Fibroblast of skin of left quadriceps (primary cell): ENCODE results near the gene FAM98C.
A peak's percentile ranks its signal among the peaks of the same experiment; 100 is the strongest.
"Not testable (repeated sequence)": the region's sequence is repeated elsewhere in the genome, so short reads cannot be mapped to it uniquely, and the experiment has no call there.

Source experiments
- DNase-seq, 2 experiments: peaks; one replicate each; pipeline ENCODE4 v3.0.0-alpha.2; 2013; ENCODE audit warnings: low read depth in 2 of 2

Gene FAM98C

DNA sequence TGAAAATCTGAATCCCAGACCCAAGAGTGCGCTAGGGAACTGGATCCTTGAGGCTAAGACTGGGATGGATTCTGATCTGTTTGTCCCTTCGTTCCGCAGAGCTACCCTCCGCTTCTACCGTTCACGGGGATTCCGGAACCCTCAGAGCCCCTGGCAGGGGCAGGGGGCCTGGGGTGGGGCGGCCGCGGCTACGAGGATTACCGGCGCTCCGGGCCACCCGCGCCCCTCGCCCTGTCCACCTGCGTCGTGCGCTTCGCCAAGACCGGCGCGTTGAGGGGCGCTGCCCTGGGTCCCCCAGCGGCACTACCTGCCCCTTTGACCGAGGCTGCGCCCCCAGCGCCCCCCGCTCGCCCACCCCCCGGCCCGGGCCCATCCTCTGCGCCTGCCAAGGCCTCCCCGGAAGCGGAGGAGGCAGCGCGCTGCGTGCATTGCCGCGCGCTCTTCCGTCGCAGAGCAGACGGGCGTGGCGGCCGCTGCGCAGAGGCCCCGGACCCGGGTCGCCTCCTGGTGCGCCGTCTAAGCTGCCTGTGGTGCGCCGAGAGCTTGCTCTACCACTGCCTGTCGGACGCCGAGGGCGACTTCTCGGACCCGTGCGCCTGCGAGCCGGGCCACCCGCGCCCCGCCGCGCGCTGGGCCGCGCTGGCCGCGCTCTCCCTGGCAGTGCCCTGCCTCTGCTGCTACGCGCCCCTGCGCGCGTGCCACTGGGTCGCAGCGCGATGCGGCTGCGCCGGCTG, 7.3 kb upstream of the FAM98C start:
- no peak for DNase-seq

- no peak for DNase-seq
Measured at GRCh38 chr19:38399081-38399480, 3.8 kb upstream of the FAM98C start.

- DNase-seq, result no peak
Measured at GRCh38 chr19:38399537-38399936, 3.4 kb upstream of the FAM98C start.

GRCh38 chr19:38400361-38400760, 2.5 kb upstream of the FAM98C start:
- DNase-seq, result no peak

GRCh38 chr19:38401148-38401547, 1.7 kb upstream of the FAM98C start:
- DNase-seq, result no peak

- DNase-seq, result no peak
Measured at GRCh38 chr19:38402623-38402966, 298 bp upstream of the FAM98C start.

GRCh38 chr19:38404858-38405257, 2.0 kb downstream of the FAM98C start:
- no peak for DNase-seq

- DNase-seq, result no peak
Measured at GRCh38 chr19:38405276-38405675, 2.4 kb downstream of the FAM98C start.

GRCh38 chr19:38409631-38410133, 6.8 kb downstream of the FAM98C start:
- peak; percentile 23 to 34 for DNase-seq

DNA sequence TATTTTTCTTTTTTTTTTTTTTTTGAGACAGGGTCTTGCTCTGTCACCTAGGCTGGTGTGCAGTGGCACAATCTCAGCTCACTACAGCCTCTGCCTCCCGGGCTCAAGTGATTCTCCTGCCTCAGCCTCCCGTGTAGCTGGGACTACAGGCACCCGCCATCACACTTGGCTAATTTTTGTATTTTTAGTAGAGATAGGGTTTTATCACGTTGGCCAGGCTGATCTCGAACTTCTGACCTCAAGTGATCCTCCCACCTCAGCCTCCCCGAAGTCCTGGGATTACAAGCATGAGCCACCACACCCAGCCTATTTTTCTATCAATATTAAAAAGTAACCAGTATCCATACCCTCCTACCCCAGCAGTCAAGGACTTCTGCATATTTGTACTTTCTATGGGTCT, 7.5 kb downstream of the FAM98C start:
- not testable (repeated sequence) for DNase-seq

GRCh38 chr19:38411041-38411712, 8.3 kb downstream of the FAM98C start:
- DNase-seq, result no peak

DNA sequence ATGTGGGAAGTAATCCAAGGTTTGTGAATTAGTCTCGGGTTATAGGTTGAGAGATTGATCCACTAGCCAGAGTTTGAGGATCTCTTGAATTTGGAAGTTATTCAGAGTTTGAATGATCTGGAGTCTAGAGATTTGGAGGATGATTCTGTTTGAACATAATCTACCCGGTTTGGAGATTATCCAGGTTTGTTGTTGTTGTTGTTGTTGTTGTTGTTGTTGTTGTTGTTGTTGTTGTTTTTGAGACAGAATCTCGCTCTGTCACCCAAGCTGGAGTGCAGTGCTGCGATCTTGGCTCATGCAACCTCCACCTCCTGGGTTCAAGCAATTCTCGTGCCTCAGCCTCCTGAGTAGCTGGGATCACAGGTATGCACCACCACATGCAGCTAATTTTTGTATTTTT, 9.0 kb downstream of the FAM98C start:
- DNase-seq, result not testable (repeated sequence)

DNA sequence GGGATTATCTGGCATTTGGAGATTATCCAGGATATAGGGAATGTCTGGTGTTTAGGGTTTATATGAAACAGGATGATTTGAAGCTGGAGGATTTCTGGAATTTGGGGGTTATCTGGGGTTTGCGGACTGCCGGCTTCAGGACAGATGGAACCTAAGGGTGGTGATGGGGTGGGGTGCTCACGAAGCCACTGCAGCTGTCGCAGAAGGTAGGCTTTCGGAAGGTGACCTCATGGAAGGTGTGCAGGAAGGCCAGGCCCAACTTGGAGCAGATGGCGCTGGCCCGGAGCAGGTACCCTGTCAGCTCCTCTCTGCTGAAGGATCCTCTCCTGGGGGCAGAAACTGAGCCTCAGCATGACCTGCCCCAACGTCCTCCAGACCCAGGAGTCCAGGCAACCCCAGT, 9.6 kb downstream of the FAM98C start:
- DNase-seq, result no peak

DNA sequence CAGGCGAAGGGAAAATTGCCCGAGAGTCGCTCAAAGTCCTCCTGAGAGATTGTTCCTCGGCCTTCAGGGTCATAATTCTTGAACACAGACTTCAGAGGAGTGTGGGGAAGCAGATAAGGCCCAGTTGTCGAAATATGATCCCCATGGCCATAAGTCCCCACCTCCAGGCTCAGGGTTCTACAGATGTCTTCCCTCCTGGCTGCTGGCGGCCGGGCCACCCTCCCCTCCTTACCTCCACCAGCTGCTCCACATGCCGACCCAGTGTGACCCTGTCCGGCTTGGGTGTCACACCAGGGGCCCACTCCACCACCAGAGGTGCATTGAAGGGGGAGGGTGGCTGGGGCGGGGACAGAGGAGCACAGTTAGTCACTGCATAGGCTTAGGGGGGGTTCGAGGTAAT, 10.1 kb downstream of the FAM98C start:
- no peak for DNase-seq

DNA sequence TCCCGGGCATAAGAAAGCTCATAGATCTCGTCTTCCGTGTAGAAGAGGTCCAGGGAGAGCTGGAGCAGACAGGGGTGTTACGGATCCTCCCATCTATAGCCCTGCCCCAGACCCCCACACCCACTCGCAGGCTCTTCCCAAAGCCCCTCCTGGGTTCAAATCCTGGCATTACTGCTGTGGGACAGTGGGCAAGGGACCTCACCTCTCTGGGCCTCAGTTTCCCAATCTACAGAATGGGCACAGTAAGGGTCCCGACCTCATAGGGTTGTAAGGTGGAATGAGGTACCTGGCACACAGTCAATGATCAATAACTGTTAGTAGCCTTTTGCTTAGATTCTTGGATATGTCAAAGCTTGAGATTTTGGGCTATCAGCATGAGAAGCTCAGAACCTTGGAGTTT, 10.5 kb downstream of the FAM98C start:
- no peak for DNase-seq

DNA sequence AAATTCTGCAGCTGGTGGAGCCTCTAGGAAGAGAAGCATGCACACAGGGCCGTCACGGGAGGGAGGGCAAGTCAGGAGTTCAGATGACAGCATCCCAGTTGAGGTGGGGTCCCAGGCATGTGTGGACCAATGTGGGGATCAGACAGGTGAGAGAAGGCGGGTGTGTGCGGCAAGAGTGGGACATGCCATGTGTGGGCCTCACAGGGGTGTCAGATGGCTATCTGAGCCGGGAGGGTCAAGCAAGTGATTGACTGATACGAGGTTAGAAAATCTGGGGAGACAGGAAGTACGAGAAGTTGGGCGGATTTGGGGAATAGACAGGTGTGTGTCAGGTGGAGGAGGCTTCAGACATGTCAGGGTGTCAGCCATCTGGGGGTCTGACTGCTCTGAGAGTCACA, 14.3 kb downstream of the FAM98C start:
- DNase-seq, result no peak

GRCh38 chr19:38417544-38418506, 14.9 kb downstream of the FAM98C start:
- DNase-seq, result no peak

DNA sequence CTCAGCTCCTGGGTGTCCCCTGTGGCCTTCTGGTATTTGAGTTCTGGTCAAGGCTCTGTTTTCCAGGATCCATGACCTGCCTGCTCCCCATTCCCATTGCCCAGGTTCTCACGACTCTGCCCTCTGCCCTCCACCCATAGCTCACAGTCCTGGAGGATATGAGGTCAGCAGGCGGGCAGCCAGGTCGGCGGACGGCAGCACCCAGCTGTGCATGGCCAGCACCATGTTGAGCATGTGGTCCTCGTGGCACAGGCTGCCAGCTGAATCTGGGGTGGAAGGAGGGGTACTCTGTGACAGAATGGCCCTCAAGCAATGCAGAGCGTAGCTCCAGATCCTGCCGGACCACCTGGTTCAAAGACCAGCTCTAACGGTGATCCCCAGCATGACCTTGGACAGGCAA, 18.0 kb downstream of the FAM98C start:
- DNase-seq, result no peak

GRCh38 chr19:38421856-38422255, 19.0 kb downstream of the FAM98C start:
- DNase-seq, result no peak

DNA sequence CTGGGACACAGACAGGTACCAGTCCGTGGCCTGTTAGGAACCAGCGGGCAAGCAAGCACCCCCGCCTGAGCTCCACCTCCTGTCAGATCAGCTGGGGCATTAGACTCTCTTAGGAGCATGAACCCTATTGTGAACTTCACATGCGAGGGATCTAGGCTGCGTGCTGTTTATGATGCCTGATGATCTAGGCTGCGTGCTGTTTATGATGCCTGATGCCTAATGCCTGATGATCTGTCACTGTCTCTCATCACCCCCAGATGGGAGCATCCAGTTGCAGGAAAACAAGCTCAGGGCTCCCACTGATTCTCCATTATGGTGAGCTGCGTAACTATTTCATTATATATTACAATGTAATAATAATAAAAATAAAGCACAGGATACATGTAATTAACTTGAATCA, 19.5 kb downstream of the FAM98C start:
- DNase-seq, result no peak

DNA sequence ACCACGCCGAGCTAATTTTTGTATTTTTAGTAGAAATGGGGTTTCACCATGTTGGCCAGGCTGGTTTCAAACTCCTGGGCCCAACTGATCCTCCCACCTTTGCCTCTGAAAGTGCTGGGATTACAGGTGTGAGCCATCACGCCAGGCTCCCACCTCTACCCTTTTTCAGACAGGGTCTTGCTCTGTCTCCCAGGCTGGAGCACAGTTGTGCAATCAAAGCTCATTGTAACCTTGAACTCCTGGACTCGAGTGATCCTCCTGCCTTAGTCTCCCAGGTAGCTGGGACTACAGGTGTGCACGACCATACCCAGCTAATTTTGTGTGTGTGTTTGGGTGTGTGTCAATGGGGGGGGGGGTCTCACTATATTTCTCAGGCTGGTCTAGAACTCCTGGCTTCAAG, 21.4 kb downstream of the FAM98C start:
- DNase-seq, result no peak

DNA sequence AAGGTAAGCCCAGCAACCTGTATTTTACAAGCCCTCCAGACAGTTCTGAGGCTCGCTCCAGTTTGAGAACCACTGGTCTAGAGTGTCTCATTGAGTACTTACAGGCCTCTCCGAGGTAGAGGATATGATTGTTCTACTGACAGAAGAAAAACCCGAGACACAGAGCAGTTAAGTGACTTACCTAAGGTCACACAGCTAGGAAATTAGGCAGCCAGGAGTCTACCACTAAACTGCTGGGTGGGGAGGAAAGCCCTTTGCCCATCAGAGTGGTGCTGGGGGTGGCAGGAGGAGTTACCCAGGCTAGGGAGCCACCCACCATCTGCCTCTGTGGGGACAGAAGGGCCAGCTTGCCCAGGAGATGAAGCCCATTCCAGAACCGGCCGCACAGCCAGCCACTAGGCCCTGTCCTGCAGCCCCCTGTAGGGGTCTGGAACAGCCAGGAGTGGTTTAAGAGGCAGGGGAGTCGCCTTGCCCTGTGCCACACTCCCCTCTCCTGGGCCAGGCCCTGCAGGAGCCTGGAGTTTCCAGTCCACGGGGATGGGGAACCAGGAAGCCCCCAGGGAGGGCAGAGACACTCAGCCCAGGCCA, 22.4 kb downstream of the FAM98C start:
- no peak for DNase-seq
